ENCODE measurements around the gene SLC29A3. TPM values are rescaled to one million over a fixed set of nuclear protein-coding genes. Genes with fewer than 3 reads are reported as not detected.

The SLC29A3 gene
- total RNA-seq, 4 donors from 2014 or later, result 2.5 to 6.8 (median 5.8) TPM

DNA sequence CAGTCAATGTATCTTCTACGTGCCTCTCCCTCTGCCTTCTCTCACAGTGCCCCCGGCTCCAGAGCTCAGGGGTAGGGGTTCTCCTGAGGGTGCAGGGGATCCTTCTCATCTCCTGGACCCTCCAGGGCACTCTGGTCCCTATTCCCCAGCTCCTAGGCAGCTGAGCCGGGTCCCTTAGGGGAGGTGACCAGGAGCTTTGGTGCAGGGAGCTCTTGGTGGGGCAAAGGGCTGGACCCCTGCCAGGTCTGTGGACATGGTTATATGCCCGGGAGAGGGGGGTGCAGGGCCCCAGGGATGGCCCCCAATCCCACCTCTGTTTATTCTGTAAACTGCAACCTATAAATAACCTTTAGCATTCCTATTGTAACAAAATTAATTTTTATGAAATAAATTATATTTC is 16.6 kb upstream of the SLC29A3 start:
- DNase-seq (ENCODE audit: low spot score) (no peak), ATAC-seq (ENCODE audit: low FRiP score) (no peak)
- TF ChIP-seq, protein P1, sequence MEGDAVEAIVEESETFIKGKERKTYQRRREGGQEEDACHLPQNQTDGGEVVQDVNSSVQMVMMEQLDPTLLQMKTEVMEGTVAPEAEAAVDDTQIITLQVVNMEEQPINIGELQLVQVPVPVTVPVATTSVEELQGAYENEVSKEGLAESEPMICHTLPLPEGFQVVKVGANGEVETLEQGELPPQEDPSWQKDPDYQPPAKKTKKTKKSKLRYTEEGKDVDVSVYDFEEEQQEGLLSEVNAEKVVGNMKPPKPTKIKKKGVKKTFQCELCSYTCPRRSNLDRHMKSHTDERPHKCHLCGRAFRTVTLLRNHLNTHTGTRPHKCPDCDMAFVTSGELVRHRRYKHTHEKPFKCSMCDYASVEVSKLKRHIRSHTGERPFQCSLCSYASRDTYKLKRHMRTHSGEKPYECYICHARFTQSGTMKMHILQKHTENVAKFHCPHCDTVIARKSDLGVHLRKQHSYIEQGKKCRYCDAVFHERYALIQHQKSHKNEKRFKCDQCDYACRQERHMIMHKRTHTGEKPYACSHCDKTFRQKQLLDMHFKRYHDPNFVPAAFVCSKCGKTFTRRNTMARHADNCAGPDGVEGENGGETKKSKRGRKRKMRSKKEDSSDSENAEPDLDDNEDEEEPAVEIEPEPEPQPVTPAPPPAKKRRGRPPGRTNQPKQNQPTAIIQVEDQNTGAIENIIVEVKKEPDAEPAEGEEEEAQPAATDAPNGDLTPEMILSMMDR (IDR thresholded peaks at IDR 0.05), result no peak

DNA sequence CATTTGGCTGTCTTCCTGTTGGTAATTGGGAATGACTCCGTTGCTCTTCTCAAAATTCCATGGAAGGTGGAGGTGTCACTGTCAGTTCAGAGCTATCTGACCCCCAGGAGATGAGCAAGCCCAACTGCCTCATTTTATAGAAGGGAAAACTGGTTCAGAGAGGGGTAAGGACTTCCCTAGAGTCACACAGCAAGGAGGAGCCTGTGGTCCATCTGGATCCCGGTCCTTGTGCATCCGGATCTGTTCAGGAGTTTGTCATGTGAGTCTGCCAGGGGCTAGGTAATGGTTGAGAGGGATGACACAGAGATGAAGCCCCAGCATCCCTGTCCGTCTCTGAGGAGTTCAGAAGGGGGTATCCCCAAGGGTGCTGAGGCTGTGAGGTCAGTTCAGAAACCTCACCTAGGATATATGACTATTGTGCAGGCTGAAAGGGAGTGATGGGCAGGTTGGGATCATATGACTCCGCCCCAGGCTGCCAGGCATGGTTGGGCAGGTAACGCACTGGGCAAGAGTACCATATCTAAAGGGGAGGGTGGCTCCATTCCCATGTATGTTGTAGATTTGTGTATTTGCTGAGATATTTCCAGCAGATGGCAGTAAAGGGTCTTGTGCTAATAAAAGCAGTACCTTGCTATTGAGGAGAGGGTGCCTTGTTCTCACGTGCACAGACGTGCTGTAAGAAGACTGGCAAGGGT is 16.0 kb upstream of the SLC29A3 start:
- ATAC-seq (ENCODE audit: low FRiP score), result no peak

DNA sequence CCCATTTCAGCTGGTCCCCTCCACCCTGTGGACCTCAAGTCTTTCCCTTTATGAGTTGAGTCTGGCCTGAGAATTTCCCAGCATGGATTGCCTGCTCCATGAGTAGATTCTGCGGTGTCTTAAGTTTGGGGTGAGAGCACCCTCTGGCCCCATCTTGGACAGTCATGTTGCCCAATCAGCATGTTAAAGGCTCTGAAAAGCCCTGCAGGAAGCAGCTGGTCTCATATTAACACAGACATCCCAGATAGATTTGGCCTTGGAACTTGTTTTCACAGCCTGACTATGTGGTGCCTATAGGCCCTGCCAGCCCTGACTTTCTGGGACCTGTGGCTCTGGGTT is 15.5 kb upstream of the SLC29A3 start:
- no peak for ATAC-seq (ENCODE audit: low FRiP score)
- DNase-seq (ENCODE audit: low spot score), result no peak
- TF ChIP-seq, protein P1 (IDR thresholded peaks at IDR 0.05), result no peak

More for the DNA sequence above, 16.0 kb upstream of the SLC29A3 start:
- DNase-seq (ENCODE audit: low spot score), result no peak
- TF ChIP-seq, protein P1 (IDR thresholded peaks at IDR 0.05), result no peak

DNA sequence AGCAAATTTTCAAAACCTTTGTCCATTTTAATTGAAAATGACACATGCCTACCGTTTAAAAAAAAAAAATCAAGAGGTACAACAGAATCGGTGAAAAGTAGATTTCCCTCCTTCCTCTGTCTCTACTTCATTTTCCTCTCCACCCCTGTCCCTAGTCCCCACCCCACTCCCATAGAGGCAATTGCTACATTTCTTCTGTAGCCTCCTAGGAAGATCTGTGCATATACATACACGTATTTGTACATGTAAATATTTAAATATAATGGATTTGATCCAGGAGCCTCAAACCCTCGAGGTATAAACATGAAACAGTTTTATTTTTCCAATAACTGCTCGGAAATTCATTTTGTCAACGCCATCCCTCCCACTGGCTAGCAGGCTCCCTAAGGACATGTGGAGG is 14.1 kb upstream of the SLC29A3 start:
- TF ChIP-seq, protein P1 (IDR thresholded peaks at IDR 0.05), result no peak
- no peak for ATAC-seq (ENCODE audit: low FRiP score)
- no peak for DNase-seq (ENCODE audit: low spot score)

DNA sequence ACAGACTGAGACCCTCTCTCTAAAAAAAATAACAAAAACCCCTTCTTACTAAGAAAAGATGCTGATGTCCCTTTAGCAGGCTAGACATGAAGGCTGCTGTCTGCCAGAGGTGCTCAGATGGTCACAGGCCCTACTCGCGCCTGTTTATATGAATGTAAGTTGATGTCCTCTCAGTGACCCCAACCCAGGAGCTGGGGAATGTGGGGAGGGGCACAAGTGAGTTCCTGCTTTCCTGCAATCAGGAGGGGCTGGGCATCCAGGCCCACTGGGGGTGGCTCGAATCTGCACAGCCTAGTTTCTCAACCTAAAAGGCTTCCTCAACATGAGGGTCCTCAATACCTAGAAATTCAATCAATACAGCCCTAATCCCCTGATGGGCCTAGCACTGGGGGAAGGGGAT is 12.1 kb upstream of the SLC29A3 start:
- DNase-seq (ENCODE audit: low spot score) (no peak), ATAC-seq (ENCODE audit: low FRiP score) (no peak)
- TF ChIP-seq, protein P1 (IDR thresholded peaks at IDR 0.05), result no peak

DNA sequence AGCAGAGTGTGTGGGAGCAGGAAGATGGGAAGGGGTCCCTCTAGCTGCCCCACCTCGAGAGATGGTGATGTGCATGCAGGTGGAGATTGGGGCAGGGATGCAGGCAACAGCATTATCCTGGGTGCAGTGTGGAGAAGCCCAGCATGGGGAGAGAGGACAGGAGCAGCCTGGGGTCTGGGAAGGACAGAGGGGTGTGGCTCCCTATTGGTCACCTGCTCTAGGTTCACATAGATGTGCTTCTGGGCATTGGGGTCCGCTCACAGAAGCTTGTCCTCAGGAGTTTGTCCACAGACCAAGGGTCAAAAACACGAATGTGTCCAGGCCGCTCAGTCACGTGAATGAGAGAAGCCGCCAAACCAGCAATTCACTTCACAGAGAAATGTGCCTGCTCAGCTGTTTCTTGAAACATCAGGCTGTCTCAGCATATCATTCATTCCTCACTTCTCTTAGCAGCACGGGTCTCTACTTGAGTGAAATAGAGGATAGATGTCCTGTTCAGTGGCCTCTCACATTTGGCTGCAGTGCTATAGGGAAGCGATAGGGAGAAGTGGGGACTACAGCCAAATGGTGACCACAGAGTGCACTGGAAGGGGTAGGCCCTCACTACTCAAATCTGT is 11.5 kb upstream of the SLC29A3 start:
- no peak for DNase-seq (ENCODE audit: low spot score)
- TF ChIP-seq, protein P1 (IDR thresholded peaks at IDR 0.05), result no peak
- no peak for ATAC-seq (ENCODE audit: low FRiP score)

DNA sequence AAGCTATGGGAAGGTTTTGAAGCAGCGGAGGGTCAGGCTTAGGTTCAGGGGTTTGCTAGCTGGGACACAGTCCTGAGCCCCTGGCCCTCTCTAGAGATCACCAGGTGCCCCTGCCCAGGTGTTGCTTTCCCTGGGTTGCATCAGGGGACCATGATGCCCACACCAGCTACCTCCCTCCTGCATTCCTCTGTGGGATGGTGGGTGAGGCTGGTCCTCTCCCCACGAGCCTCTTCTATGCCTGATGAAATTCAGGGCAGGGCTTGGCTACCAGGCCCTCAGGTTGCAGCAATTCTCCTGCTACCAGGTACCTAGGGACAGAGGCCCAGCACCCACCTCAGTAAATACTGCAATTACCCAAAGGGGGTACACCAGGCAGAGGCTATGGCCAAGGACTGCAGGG is 10.8 kb upstream of the SLC29A3 start:
- TF ChIP-seq, protein P1 (IDR thresholded peaks at IDR 0.05), result no peak
- ATAC-seq (ENCODE audit: low FRiP score) (no peak), DNase-seq (ENCODE audit: low spot score) (no peak)
